HepG2 (cell line): Measurements from ENCODE around the gene STX4. TPM values are rescaled to one million over a fixed set of nuclear protein-coding genes. Genes with fewer than 3 reads are reported as not detected.
A peak's percentile ranks its signal among the peaks of the same experiment; 100 is the strongest.

Source experiments
- ETV5 ChIP-seq: IDR thresholded peaks from 2 replicates; pipeline ENCODE4 v1.6.1; 2018; ENCODE audit warnings: missing biosample characterization, missing genetic modification reagents, inconsistent platforms, borderline replicate concordance
- PTBP1 ChIP-seq: fragments of 200-400 bp; formaldehyde crosslinking; IDR thresholded peaks from 2 replicates; pipeline ENCODE4 v1.6.1; 2018; ENCODE audit warnings: low read length, low read depth; ENCODE audit not compliant: poor library complexity, severe bottlenecking
- SALL2 ChIP-seq: sonication (generic); formaldehyde crosslinking; IDR thresholded peaks from 2 replicates; pipeline ENCODE4 v1.8.1; 2023; ENCODE audit warnings: mild to moderate bottlenecking, missing genetic modification reagents, inconsistent platforms
- ZNF230 ChIP-seq: sonication (generic); formaldehyde crosslinking; IDR thresholded peaks from 2 replicates; pipeline ENCODE4 v1.4.0; 2020; ENCODE audit warnings: mild to moderate bottlenecking, missing genetic modification reagents
- polyA plus RNA-seq, 8 experiments: library from polyadenylated mRNA; depleted of rRNA in 3 of 8; stranded (reverse) in 7 of 8; unstranded in 1 of 8; fragments of >200 nt; fragmentation: Illumina TruSeq in 4 of 8; extraction: Trizol in 4 of 8; gene quantifications; 2 replicates each; pipeline versions ENCODE4 v1.2.1 to v1.2.3, GENCODE V29; 2011 to 2016; ENCODE audit warnings: low read depth in 4 of 8, missing spikeins in 1 of 8, mixed read lengths in 1 of 8; ENCODE audit not compliant: insufficient read depth in 1 of 8
- total RNA-seq, 5 experiments: library from RNA; depleted of rRNA; stranded (reverse); fragments of >200 nt; fragmentation: Illumina TruSeq; extraction: Trizol; gene quantifications; 2 replicates each; pipeline ENCODE4 v1.2.3, GENCODE V29; 2016; ENCODE audit warnings: low read depth in 1 of 5
- TF ChIP-seq, protein P1 (sequence below): sonication (generic); formaldehyde crosslinking; conservative IDR thresholded peaks from 2 replicates; pipeline ENCODE4 v1.4.0; 2020; ENCODE audit warnings: missing genetic modification reagents
- TF ChIP-seq, protein P2 (sequence below): IDR thresholded peaks from 2 replicates; pipeline ENCODE4 v1.6.1; 2018; ENCODE audit warnings: missing genetic modification reagents
- TF ChIP-seq, protein P3 (sequence below): sonication (generic); formaldehyde crosslinking; IDR thresholded peaks from 2 replicates; pipeline ENCODE4 v1.9.0; 2021; ENCODE audit warnings: mild to moderate bottlenecking, missing genetic modification reagents
- TF ChIP-seq, protein P4 (sequence below): sonication (generic); formaldehyde crosslinking; IDR thresholded peaks from 2 replicates; pipeline ENCODE4 v1.5.0; 2020; ENCODE audit warnings: mild to moderate bottlenecking, missing genetic modification reagents, borderline replicate concordance

STX4 gene
- total and polyA plus RNA-seq, 2 of the 13 experiments (the other 11 are each of a cell fraction or from before 2014, with no cell fraction given): 29.2 to 34.6 TPM

DNA sequence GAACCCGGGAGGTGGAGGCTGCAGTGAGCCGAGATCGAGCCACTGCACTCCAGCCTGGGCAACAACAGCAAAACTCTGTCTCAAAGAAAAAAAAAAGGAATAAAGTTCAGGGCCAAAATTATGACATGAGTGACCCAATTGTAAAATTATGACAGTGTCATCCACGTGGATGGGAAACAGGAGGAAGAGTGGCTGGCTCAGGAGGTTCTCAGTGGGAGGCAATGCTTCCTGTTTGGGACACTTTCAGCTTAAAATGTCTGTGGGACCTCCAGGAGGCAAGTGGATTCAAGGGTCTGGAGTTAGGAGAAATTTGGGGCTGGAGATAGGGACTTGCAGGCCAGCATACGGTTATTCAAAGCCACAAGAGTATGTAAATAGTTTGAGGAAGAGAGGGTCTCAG lies 8.0 kb upstream of the STX4 start (continued):
- TF ChIP-seq, protein P1, sequence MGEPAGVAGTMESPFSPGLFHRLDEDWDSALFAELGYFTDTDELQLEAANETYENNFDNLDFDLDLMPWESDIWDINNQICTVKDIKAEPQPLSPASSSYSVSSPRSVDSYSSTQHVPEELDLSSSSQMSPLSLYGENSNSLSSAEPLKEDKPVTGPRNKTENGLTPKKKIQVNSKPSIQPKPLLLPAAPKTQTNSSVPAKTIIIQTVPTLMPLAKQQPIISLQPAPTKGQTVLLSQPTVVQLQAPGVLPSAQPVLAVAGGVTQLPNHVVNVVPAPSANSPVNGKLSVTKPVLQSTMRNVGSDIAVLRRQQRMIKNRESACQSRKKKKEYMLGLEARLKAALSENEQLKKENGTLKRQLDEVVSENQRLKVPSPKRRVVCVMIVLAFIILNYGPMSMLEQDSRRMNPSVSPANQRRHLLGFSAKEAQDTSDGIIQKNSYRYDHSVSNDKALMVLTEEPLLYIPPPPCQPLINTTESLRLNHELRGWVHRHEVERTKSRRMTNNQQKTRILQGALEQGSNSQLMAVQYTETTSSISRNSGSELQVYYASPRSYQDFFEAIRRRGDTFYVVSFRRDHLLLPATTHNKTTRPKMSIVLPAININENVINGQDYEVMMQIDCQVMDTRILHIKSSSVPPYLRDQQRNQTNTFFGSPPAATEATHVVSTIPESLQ (CRISPR knock-in tag): 0 out of 2 replicates have a peak, but pooled peaks have one; percentile 8
- TF ChIP-seq, protein P2, sequence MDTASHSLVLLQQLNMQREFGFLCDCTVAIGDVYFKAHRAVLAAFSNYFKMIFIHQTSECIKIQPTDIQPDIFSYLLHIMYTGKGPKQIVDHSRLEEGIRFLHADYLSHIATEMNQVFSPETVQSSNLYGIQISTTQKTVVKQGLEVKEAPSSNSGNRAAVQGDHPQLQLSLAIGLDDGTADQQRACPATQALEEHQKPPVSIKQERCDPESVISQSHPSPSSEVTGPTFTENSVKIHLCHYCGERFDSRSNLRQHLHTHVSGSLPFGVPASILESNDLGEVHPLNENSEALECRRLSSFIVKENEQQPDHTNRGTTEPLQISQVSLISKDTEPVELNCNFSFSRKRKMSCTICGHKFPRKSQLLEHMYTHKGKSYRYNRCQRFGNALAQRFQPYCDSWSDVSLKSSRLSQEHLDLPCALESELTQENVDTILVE (CRISPR knock-in tag): no peak
- TF ChIP-seq SALL2 (CRISPR knock-in tag) (0 out of 2 replicates have a peak, but pooled peaks have one; percentile 10), PTBP1 (no peak), ZNF230 (CRISPR knock-in tag) (0 out of 2 replicates have a peak, but pooled peaks have one; percentile 8), ETV5 (CRISPR knock-in tag) (no peak)
- TF ChIP-seq, protein P3, sequence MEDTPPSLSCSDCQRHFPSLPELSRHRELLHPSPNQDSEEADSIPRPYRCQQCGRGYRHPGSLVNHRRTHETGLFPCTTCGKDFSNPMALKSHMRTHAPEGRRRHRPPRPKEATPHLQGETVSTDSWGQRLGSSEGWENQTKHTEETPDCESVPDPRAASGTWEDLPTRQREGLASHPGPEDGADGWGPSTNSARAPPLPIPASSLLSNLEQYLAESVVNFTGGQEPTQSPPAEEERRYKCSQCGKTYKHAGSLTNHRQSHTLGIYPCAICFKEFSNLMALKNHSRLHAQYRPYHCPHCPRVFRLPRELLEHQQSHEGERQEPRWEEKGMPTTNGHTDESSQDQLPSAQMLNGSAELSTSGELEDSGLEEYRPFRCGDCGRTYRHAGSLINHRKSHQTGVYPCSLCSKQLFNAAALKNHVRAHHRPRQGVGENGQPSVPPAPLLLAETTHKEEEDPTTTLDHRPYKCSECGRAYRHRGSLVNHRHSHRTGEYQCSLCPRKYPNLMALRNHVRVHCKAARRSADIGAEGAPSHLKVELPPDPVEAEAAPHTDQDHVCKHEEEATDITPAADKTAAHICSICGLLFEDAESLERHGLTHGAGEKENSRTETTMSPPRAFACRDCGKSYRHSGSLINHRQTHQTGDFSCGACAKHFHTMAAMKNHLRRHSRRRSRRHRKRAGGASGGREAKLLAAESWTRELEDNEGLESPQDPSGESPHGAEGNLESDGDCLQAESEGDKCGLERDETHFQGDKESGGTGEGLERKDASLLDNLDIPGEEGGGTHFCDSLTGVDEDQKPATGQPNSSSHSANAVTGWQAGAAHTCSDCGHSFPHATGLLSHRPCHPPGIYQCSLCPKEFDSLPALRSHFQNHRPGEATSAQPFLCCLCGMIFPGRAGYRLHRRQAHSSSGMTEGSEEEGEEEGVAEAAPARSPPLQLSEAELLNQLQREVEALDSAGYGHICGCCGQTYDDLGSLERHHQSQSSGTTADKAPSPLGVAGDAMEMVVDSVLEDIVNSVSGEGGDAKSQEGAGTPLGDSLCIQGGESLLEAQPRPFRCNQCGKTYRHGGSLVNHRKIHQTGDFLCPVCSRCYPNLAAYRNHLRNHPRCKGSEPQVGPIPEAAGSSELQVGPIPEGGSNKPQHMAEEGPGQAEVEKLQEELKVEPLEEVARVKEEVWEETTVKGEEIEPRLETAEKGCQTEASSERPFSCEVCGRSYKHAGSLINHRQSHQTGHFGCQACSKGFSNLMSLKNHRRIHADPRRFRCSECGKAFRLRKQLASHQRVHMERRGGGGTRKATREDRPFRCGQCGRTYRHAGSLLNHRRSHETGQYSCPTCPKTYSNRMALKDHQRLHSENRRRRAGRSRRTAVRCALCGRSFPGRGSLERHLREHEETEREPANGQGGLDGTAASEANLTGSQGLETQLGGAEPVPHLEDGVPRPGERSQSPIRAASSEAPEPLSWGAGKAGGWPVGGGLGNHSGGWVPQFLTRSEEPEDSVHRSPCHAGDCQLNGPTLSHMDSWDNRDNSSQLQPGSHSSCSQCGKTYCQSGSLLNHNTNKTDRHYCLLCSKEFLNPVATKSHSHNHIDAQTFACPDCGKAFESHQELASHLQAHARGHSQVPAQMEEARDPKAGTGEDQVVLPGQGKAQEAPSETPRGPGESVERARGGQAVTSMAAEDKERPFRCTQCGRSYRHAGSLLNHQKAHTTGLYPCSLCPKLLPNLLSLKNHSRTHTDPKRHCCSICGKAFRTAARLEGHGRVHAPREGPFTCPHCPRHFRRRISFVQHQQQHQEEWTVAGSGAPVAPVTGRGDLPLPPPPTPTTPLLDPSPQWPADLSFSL: no peak
- TF ChIP-seq, protein P4, sequence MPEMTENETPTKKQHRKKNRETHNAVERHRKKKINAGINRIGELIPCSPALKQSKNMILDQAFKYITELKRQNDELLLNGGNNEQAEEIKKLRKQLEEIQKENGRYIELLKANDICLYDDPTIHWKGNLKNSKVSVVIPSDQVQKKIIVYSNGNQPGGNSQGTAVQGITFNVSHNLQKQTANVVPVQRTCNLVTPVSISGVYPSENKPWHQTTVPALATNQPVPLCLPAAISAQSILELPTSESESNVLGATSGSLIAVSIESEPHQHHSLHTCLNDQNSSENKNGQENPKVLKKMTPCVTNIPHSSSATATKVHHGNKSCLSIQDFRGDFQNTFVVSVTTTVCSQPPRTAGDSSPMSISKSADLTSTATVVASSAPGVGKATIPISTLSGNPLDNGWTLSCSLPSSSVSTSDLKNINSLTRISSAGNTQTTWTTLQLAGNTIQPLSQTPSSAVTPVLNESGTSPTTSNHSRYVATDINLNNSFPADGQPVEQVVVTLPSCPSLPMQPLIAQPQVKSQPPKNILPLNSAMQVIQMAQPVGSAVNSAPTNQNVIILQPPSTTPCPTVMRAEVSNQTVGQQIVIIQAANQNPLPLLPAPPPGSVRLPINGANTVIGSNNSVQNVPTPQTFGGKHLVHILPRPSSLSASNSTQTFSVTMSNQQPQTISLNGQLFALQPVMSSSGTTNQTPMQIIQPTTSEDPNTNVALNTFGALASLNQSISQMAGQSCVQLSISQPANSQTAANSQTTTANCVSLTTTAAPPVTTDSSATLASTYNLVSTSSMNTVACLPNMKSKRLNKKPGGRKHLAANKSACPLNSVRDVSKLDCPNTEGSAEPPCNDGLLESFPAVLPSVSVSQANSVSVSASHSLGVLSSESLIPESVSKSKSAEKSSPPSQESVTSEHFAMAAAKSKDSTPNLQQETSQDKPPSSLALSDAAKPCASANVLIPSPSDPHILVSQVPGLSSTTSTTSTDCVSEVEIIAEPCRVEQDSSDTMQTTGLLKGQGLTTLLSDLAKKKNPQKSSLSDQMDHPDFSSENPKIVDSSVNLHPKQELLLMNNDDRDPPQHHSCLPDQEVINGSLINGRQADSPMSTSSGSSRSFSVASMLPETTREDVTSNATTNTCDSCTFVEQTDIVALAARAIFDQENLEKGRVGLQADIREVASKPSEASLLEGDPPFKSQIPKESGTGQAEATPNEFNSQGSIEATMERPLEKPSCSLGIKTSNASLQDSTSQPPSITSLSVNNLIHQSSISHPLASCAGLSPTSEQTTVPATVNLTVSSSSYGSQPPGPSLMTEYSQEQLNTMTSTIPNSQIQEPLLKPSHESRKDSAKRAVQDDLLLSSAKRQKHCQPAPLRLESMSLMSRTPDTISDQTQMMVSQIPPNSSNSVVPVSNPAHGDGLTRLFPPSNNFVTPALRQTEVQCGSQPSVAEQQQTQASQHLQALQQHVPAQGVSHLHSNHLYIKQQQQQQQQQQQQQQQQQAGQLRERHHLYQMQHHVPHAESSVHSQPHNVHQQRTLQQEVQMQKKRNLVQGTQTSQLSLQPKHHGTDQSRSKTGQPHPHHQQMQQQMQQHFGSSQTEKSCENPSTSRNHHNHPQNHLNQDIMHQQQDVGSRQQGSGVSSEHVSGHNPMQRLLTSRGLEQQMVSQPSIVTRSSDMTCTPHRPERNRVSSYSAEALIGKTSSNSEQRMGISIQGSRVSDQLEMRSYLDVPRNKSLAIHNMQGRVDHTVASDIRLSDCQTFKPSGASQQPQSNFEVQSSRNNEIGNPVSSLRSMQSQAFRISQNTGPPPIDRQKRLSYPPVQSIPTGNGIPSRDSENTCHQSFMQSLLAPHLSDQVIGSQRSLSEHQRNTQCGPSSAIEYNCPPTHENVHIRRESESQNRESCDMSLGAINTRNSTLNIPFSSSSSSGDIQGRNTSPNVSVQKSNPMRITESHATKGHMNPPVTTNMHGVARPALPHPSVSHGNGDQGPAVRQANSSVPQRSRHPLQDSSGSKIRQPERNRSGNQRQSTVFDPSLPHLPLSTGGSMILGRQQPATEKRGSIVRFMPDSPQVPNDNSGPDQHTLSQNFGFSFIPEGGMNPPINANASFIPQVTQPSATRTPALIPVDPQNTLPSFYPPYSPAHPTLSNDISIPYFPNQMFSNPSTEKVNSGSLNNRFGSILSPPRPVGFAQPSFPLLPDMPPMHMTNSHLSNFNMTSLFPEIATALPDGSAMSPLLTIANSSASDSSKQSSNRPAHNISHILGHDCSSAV: no peak
